Endothelial cell of umbilical vein (primary cell): ENCODE measurements around the gene EEF1E1. TPM values are rescaled to one million over a fixed set of nuclear protein-coding genes. Genes with fewer than 3 reads are reported as not detected.

Experiments
- BruUV-seq: library from RNA; stranded (reverse); fragments of 400-500 nt; replicated peaks from 2 replicates; lab custom pipeline; 2021; lab: Mats Ljungman, UMichigan
- CTCF ChIA-PET: fragments of 300-600, 350-600 bp; sonication (Branson Sonifier 250); formaldehyde crosslinking; loops from one replicate; lab custom pipeline; 2021; ENCODE audit warnings: antibody characterized with exemption, inconsistent platforms; lab: Charles Lee
- POLR2A ChIA-PET: fragments of 300-600, 350-600 bp; sonication (Branson Sonifier 250); formaldehyde crosslinking; loops from one replicate; lab custom pipeline; 2021; ENCODE audit warnings: antibody characterized with exemption, inconsistent platforms; lab: Charles Lee
- DNase-seq: peaks from one replicate; pipeline ENCODE4 v3.0.0-alpha.2; 2011; ENCODE audit warnings: low read depth, low spot score
- FAIRE-seq: peaks from 2 replicates; lab custom pipeline; 2011; peaks lifted over from hg19 to GRCh38; lab: Jason Lieb, UNC
- H2AFZ ChIP-seq: 2 replicates; pipeline ENCODE4 v1.6.0; 2012; ENCODE audit warnings: low read depth, low read length, control low read depth, inconsistent platforms
- H3K27ac ChIP-seq: 2 replicates; pipeline ENCODE4 v1.5.1; 2011; ENCODE audit warnings: low read depth, mild to moderate bottlenecking, control low read depth, low read length, moderate library complexity; ENCODE audit not compliant: insufficient read depth
- H3K27me3 ChIP-seq, 2 experiments: 2 replicates each; pipeline versions ENCODE4 v1.6.0 to v1.6.1; 2011; ENCODE audit warnings: low read length in 2 of 2, mixed read lengths in 1 of 2; ENCODE audit not compliant: control insufficient read depth in 2 of 2, insufficient read depth in 2 of 2
- H3K36me3 ChIP-seq, 2 experiments: 2 replicates in 1 of 2; 3 replicates in 1 of 2; pipeline ENCODE4 v1.5.1; 2011; ENCODE audit warnings: low read length in 2 of 2, mild to moderate bottlenecking in 1 of 2, moderate library complexity in 1 of 2; ENCODE audit not compliant: control insufficient read depth in 2 of 2, insufficient read depth in 2 of 2; ENCODE audit errors: extremely low read depth in 1 of 2
- H3K4me1 ChIP-seq: 3 replicates; pipeline ENCODE4 v1.5.1; 2011; ENCODE audit warnings: mild to moderate bottlenecking, low read length; ENCODE audit not compliant: control insufficient read depth, insufficient read depth; ENCODE audit errors: extremely low read depth
- H3K4me2 ChIP-seq: 2 replicates; pipeline ENCODE4 v1.6.1; 2011; ENCODE audit warnings: low read length, control low read depth, mixed read lengths; ENCODE audit not compliant: insufficient read depth
- H3K4me3 ChIP-seq, 3 experiments: fragments of 200-600 bp in 1 of 3; sonication (generic), shearing (Covaris generic) in 1 of 3; replicated peaks in 1 of 3; 2 replicates each; pipeline ENCODE4 v1.5.1; 2011 to 2016; ENCODE audit warnings: control low read depth in 3 of 3, low read length in 3 of 3, mild to moderate bottlenecking in 2 of 3, inconsistent platforms in 1 of 3, low read depth in 1 of 3, moderate library complexity in 1 of 3; ENCODE audit not compliant: insufficient read depth in 1 of 3
- H3K79me2 ChIP-seq: 2 replicates; pipeline ENCODE4 v1.6.0; 2012; ENCODE audit warnings: low read length, inconsistent platforms; ENCODE audit not compliant: control insufficient read depth, insufficient read depth
- H3K9ac ChIP-seq: replicated peaks from 2 replicates; pipeline ENCODE3; 2011; ENCODE audit warnings: low read length, control low read depth; ENCODE audit not compliant: insufficient read depth; ENCODE audit errors: extremely low read depth
- H3K9me1 ChIP-seq: replicated peaks from 3 replicates; pipeline ENCODE4 v1.6.0; 2011; ENCODE audit warnings: mild to moderate bottlenecking, low read length; ENCODE audit not compliant: control insufficient read depth, insufficient read depth; ENCODE audit errors: extremely low read depth
- H3K9me3 ChIP-seq: replicated peaks from 2 replicates; pipeline ENCODE4 v1.5.1; 2012; ENCODE audit warnings: low read length, inconsistent platforms; ENCODE audit not compliant: control insufficient read depth, insufficient read depth
- H4K20me1 ChIP-seq: replicated peaks from 2 replicates; pipeline ENCODE3; 2011; ENCODE audit warnings: mild to moderate bottlenecking, low read length; ENCODE audit not compliant: control insufficient read depth, insufficient read depth; ENCODE audit errors: extremely low read depth
- CTCF ChIP-seq, 2 donors: IDR thresholded peaks; 1 replicate in 1 of 2; 2 replicates in 1 of 2; pipeline ENCODE4 v1.5.1; 2011; ENCODE audit warnings: low read length in 2 of 2, mild to moderate bottlenecking in 2 of 2, moderate library complexity in 2 of 2, control low read depth in 1 of 2, inconsistent platforms in 1 of 2, low read depth in 1 of 2; ENCODE audit not compliant: insufficient read depth in 1 of 2; ENCODE audit errors: extremely low read depth in 1 of 2
- EZH2 ChIP-seq: IDR thresholded peaks from 2 replicates; pipeline ENCODE4 v1.6.1; 2012; ENCODE audit warnings: borderline replicate concordance, low read depth, mild to moderate bottlenecking, moderate library complexity, low read length, inconsistent platforms; ENCODE audit not compliant: severe bottlenecking
- FOS ChIP-seq: IDR thresholded peaks from 2 replicates; pipeline ENCODE4 v1.6.1; 2011; ENCODE audit warnings: mild to moderate bottlenecking, low read length, moderate library complexity, borderline replicate concordance; ENCODE audit not compliant: insufficient read depth
- GATA2 ChIP-seq: IDR thresholded peaks from 2 replicates; pipeline ENCODE4 v1.7.0; 2011; ENCODE audit warnings: low read depth, mild to moderate bottlenecking, moderate library complexity, mixed read lengths, low read length; ENCODE audit not compliant: insufficient read length, insufficient read depth
- JUN ChIP-seq: IDR thresholded peaks from 2 replicates; pipeline ENCODE4 v1.6.1; 2011; ENCODE audit warnings: borderline replicate concordance, low read depth; ENCODE audit not compliant: insufficient read length, insufficient read depth
- MAX ChIP-seq: IDR thresholded peaks from 2 replicates; pipeline ENCODE4 v1.6.1; 2011; ENCODE audit not compliant: insufficient read depth, insufficient read length
- MYC ChIP-seq: IDR thresholded peaks from one replicate; pipeline ENCODE4 v1.6.1; 2011; ENCODE audit warnings: mild to moderate bottlenecking, low read depth, low read length
- POLR2A ChIP-seq: IDR thresholded peaks from 2 replicates; pipeline ENCODE4 v1.6.1; 2012; ENCODE audit warnings: low read depth, mild to moderate bottlenecking, control low read depth, low read length
- POLR2AphosphoS5 ChIP-seq: IDR thresholded peaks from 2 replicates; pipeline ENCODE4 v1.6.1; 2012; ENCODE audit warnings: low read depth, mild to moderate bottlenecking, control low read depth, low read length, moderate library complexity; ENCODE audit not compliant: insufficient read depth
- dilution Hi-C: fragments of 300-500 bp; cut with MboI; formaldehyde crosslinking; loops from one replicate; pipeline ENCODE4 v1.15.0; 2019; ENCODE audit warnings: low sequenced_read_pairs; ENCODE audit not compliant: extremely low pct_ligation_motif_present
- intact Hi-C: fragments of 100-400 bp; cut with micrococcal nuclease; formaldehyde crosslinking; loops from one replicate; pipeline ENCODE4 v1.10.0; 2022
- polyA plus RNA-seq, 4 experiments: library from polyadenylated mRNA; depleted of rRNA in 3 of 4; stranded (reverse) in 3 of 4; unstranded in 1 of 4; fragments of >200 nt; gene quantifications; 2 replicates each; pipeline versions ENCODE4 v1.2.1 to v1.2.3, GENCODE V29; 2011 to 2012; ENCODE audit warnings: missing spikeins in 1 of 4
- total RNA-seq: library from RNA; stranded (reverse); gene quantifications from 2 replicates; pipeline ENCODE4 v1.2.3, GENCODE V29; 2021

Gene EEF1E1
- total and polyA plus RNA-seq, 2 donors (not counting 3 experiments of a cell fraction or from before 2014, with no cell fraction given): 53.8 to 58.1 TPM

DNA sequence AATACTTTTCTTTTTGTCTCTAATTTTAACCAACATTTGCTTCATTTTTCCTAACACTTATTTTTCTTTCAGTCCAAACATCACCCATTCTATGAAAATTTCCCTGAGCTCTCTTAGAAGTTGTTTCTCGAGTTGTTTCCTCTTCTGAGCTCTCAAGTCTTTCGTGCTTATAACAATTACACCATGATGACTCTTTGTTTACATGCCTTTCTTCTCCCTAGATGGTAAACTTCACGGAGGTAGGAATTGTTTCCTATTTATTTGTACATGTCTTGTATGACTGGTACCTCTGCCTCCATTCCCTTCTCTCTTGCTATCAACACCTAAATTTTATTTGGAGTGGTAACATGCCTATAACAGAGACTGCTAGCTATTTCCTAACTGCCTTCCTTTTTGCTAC, 44.6 kb downstream of the EEF1E1 start:
- no peak overlapping the region for H3K4me3 ChIP-seq
- ChIA-PET POLR2A (no interaction called here), CTCF (interaction anchor here (0.6 to 5.2 kb wide), 9 partner anchors 49 to 443 kb away, joined by 3 to 127 read pairs (median 3); no protein-coding TSS in a partner anchor)
- no peak overlapping the region for H3K4me2 ChIP-seq
- TF ChIP-seq POLR2A: no peak
- no peak for TF ChIP-seq CTCF (IDR thresholded peaks at IDR 0.05; ENCODE audit: extremely low read depth in 1 of 2, insufficient read depth in 1 of 2, low read depth in 1 of 2, low read length in 2 of 2)
- TF ChIP-seq FOS: no peak
- no peak for TF ChIP-seq GATA2
- TF ChIP-seq JUN: no peak
- TF ChIP-seq MYC: no peak
- no peak for TF ChIP-seq POLR2AphosphoS5
- TF ChIP-seq MAX: no peak
- no peak for TF ChIP-seq EZH2
- BruUV-seq: no TSS peak
- FAIRE-seq: no peak
- dilution Hi-C loops: no loop called here
- H3K79me2 ChIP-seq: peaks cover 17% of the 10 kb centered on the region
- H4K20me1 ChIP-seq: no peaks in the 10 kb centered on the region
- peak overlapping the region; percentile 23 for H2AFZ ChIP-seq
- H3K27me3 ChIP-seq: no peaks in the 10 kb centered on the region
- H3K36me3 ChIP-seq: peaks cover 0 to 4% of the 10 kb centered on the region in 2 experiments
- no peaks in the 10 kb centered on the region for H3K9me3 ChIP-seq
- no peaks in the 10 kb centered on the region for H3K9me1 ChIP-seq
- peaks cover 22% of the 10 kb centered on the region for H3K4me1 ChIP-seq
- DNase-seq: peak; percentile 35
- H3K27ac ChIP-seq: peak overlapping the region; percentile 40
- peak overlapping the region; percentile 27 for H3K9ac ChIP-seq
- intact Hi-C loops: loop anchor here (2.0 to 5.0 kb wide), 4 partner anchors 51 to 441 kb away; partner anchors contain the start of gene TXNDC5
